PFSK-1 (cell line): ENCODE results near the gene NOS1.

Experiments
- POLR2AphosphoS5 ChIP-seq: IDR thresholded peaks from 2 replicates; pipeline ENCODE4 v1.6.1; 2012; ENCODE audit warnings: low read depth, mild to moderate bottlenecking, control low read depth, low read length, moderate library complexity
- REST ChIP-seq, 2 experiments: IDR thresholded peaks; 2 replicates each; pipeline versions ENCODE4 v1.6.1 to v1.8.0; 2011 to 2012; ENCODE audit warnings: low read depth in 2 of 2, low read length in 2 of 2, control low read depth in 1 of 2, inconsistent platforms in 1 of 2, mild to moderate bottlenecking in 1 of 2, moderate library complexity in 1 of 2; ENCODE audit not compliant: insufficient read depth in 1 of 2
- SIN3A ChIP-seq: IDR thresholded peaks from 2 replicates; pipeline ENCODE4 v1.6.1; 2012; ENCODE audit warnings: mild to moderate bottlenecking, low read length, moderate library complexity, borderline replicate concordance; ENCODE audit not compliant: insufficient read depth
- TAF1 ChIP-seq: IDR thresholded peaks from 2 replicates; pipeline ENCODE4 v1.6.1; 2012; ENCODE audit warnings: low read length, control low read depth, borderline replicate concordance; ENCODE audit not compliant: insufficient read depth

GRCh38 chr12:117208811-117209455 is 152.5 kb downstream of the NOS1 start:
- TF ChIP-seq TAF1 (no peak), POLR2AphosphoS5 (no peak), REST (IDR thresholded peaks at IDR 0.05; ENCODE audit: insufficient read depth in 1 of 2, low read depth in 2 of 2, low read length in 2 of 2) (no peak), SIN3A (no peak)
